Neural cell (in vitro differentiated cells): ENCODE data around the gene CCS. TPM values are rescaled to one million over a fixed set of nuclear protein-coding genes. Genes with fewer than 3 reads are reported as not detected.

Experiments
- H2AFZ ChIP-seq: fragments of 200-600, 300-800 bp; sonication (generic), shearing (Covaris generic); 2 replicates; pipeline ENCODE4 v1.6.0; 2014; ENCODE audit warnings: low read depth, mild to moderate bottlenecking, antibody characterized with exemption, low read length, moderate library complexity
- H3F3A ChIP-seq: fragments of 200-600 bp; shearing (Covaris generic); 2 replicates; pipeline ENCODE4 v1.6.1; 2016; ENCODE audit warnings: mild to moderate bottlenecking, moderate library complexity, mixed read lengths, antibody characterized with exemption, low read length; ENCODE audit not compliant: insufficient read depth, poor library complexity, severe bottlenecking
- H3K27ac ChIP-seq: fragments of 200-600, 300-800 bp; sonication (generic), shearing (Covaris generic); 2 replicates; pipeline ENCODE4 v1.5.1; 2014; ENCODE audit warnings: mild to moderate bottlenecking, low read length, moderate library complexity
- H3K27me3 ChIP-seq: fragments of 300-800, 200-600 bp; sonication (generic), shearing (Covaris generic); 2 replicates; pipeline ENCODE4 v1.6.0; 2014; ENCODE audit warnings: mild to moderate bottlenecking, low read depth, low read length, moderate library complexity; ENCODE audit not compliant: insufficient read depth
- H3K36me3 ChIP-seq: fragments of 300-800, 200-600 bp; sonication (generic), shearing (Covaris generic); 2 replicates; pipeline ENCODE4 v1.5.1; 2014; ENCODE audit warnings: mild to moderate bottlenecking, antibody characterized with exemption, low read length, moderate library complexity; ENCODE audit not compliant: insufficient read depth
- H3K4me2 ChIP-seq: fragments of 300-800, 200-600 bp; sonication (generic), shearing (Covaris generic); 2 replicates; pipeline ENCODE4 v1.6.0; 2014; ENCODE audit warnings: mild to moderate bottlenecking, low read length
- H3K4me3 ChIP-seq: fragments of 300-800, 200-600 bp; sonication (generic), shearing (Covaris generic); 2 replicates; pipeline ENCODE4 v1.5.1; 2014; ENCODE audit warnings: mild to moderate bottlenecking, low read length, moderate library complexity
- H3K79me2 ChIP-seq: fragments of 200-600 bp; shearing (Covaris generic); replicated peaks from 2 replicates; pipeline ENCODE4 v1.6.0; 2014; ENCODE audit warnings: mild to moderate bottlenecking, low read length, moderate library complexity; ENCODE audit not compliant: insufficient read depth
- H3K9ac ChIP-seq: fragments of 300-800, 200-600 bp; sonication (generic), shearing (Covaris generic); 2 replicates; pipeline ENCODE4 v1.6.1; 2016; ENCODE audit warnings: mild to moderate bottlenecking, low read length, mixed read lengths
- H3K9me2 ChIP-seq: fragments of 200-600 bp; shearing (Covaris generic); 2 replicates; pipeline ENCODE4 v1.6.1; 2016; ENCODE audit warnings: mild to moderate bottlenecking, low read length, mixed read lengths; ENCODE audit not compliant: insufficient read depth
- H3K9me3 ChIP-seq: fragments of 200-600, 300-800 bp; sonication (generic), shearing (Covaris generic); 2 replicates; pipeline ENCODE4 v1.6.1; 2016; ENCODE audit warnings: mild to moderate bottlenecking, mixed run types, low read length, moderate library complexity, mixed read lengths
- H4K20me1 ChIP-seq: fragments of 200-600 bp; shearing (Covaris generic); 2 replicates; pipeline ENCODE4 v1.6.1; 2016; ENCODE audit warnings: mild to moderate bottlenecking, mixed run types; ENCODE audit not compliant: insufficient read depth
- EP300 ChIP-seq: fragments of 450-650 bp; conservative IDR thresholded peaks from 2 replicates; pipeline ENCODE4 v1.6.1; 2014; ENCODE audit warnings: antibody characterized with exemption, mild to moderate bottlenecking, moderate library complexity; ENCODE audit not compliant: poor library complexity, severe bottlenecking
- EZH2 ChIP-seq: fragments of 200-600, 300-800 bp; shearing (Covaris generic), sonication (generic); IDR thresholded peaks from 2 replicates; pipeline ENCODE4 v1.6.1; 2014; ENCODE audit warnings: antibody characterized with exemption, low read length, borderline replicate concordance, mild to moderate bottlenecking; ENCODE audit not compliant: insufficient read depth, poor library complexity, severe bottlenecking
- MXI1 ChIP-seq: fragments of 450-650 bp; conservative IDR thresholded peaks from 2 replicates; pipeline ENCODE4 v1.6.1; 2014; ENCODE audit warnings: antibody characterized with exemption, mild to moderate bottlenecking; ENCODE audit not compliant: poor library complexity, severe bottlenecking
- POLR2AphosphoS5 ChIP-seq: IDR thresholded peaks from 2 replicates; pipeline ENCODE4 v1.6.1; 2012
- RAD21 ChIP-seq: fragments of 450-650 bp; conservative IDR thresholded peaks from 2 replicates; pipeline ENCODE4 v1.6.1; 2014; ENCODE audit warnings: antibody characterized with exemption, mild to moderate bottlenecking, moderate library complexity
- REST ChIP-seq: IDR thresholded peaks from 2 replicates; pipeline ENCODE4 v1.6.1; 2012; ENCODE audit warnings: borderline replicate concordance
- SMC3 ChIP-seq: fragments of 450-650 bp; conservative IDR thresholded peaks from 2 replicates; pipeline ENCODE4 v1.6.1; 2014; ENCODE audit warnings: antibody characterized with exemption, mild to moderate bottlenecking, moderate library complexity; ENCODE audit not compliant: poor library complexity
- TAF1 ChIP-seq: IDR thresholded peaks from 2 replicates; pipeline ENCODE4 v1.6.1; 2012; ENCODE audit warnings: low read depth
- polyA plus RNA-seq: library from polyadenylated mRNA; depleted of rRNA; stranded (reverse); fragments of >200 nt; gene quantifications from 2 replicates; pipeline ENCODE4 v1.2.3, GENCODE V29; 2014
- TF ChIP-seq, protein P1 (sequence below): fragments of 450-650 bp; IDR thresholded peaks from 2 replicates; pipeline ENCODE4 v1.5.1; 2014; ENCODE audit warnings: antibody characterized with exemption, mild to moderate bottlenecking, moderate library complexity; ENCODE audit not compliant: poor library complexity, severe bottlenecking

CCS gene
- polyA plus RNA-seq, 1 donor from 2014 or later: 40.8 TPM

DNA sequence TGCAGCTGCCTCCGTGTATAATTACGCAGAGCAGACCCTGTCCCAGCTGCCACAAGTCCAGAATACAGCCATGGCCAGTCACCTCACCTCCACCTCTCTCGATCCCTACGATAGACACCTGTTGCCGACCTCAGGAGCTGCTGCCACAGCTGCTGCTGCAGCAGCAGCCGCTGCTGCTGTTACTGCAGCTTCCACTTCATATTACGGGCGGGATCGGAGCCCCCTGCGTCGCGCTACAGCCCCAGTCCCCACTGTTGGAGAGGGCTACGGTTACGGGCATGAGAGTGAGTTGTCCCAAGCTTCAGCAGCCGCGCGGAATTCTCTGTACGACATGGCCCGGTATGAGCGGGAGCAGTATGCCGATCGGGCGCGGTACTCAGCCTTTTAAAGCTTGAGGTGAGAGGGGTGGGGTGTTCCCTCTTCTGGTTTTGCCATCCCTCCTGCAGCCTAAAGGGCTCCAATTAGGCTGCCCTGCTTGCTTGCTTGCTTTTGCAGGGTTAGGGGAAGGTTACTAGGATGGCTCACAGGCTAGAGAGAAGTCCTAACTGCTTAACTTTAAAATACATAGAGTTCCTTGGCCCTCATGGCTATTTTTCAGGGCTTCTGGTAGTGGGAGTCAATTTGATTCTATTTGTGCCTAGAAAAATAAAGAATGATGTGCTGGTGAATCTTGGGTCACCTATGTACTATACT is 50.9 kb downstream of the CCS start:
- Histone ChIP-seq H3K9me2 (no peaks in the 10 kb centered on the region), H3K27me3 (no peaks in the 10 kb centered on the region), H3F3A (peaks cover 3% of the 10 kb centered on the region), H3K9ac (no peak overlapping the region), H4K20me1 (peaks cover 80% of the 10 kb centered on the region), H3K4me3 (peak overlapping the region; percentile 75), H2AFZ (no peak overlapping the region), H3K27ac (no peak overlapping the region), H3K4me2 (peak overlapping the region; percentile 49), H3K9me3 (no peaks in the 10 kb centered on the region), H3K36me3 (peaks cover 30% of the 10 kb centered on the region), H3K79me2 (peaks cover 96% of the 10 kb centered on the region)
- TF ChIP-seq, protein P1, sequence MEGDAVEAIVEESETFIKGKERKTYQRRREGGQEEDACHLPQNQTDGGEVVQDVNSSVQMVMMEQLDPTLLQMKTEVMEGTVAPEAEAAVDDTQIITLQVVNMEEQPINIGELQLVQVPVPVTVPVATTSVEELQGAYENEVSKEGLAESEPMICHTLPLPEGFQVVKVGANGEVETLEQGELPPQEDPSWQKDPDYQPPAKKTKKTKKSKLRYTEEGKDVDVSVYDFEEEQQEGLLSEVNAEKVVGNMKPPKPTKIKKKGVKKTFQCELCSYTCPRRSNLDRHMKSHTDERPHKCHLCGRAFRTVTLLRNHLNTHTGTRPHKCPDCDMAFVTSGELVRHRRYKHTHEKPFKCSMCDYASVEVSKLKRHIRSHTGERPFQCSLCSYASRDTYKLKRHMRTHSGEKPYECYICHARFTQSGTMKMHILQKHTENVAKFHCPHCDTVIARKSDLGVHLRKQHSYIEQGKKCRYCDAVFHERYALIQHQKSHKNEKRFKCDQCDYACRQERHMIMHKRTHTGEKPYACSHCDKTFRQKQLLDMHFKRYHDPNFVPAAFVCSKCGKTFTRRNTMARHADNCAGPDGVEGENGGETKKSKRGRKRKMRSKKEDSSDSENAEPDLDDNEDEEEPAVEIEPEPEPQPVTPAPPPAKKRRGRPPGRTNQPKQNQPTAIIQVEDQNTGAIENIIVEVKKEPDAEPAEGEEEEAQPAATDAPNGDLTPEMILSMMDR: no peak
- TF ChIP-seq REST (no peak), RAD21 (no peak), EZH2 (no peak), MXI1 (no peak), TAF1 (no peak), SMC3 (no peak), POLR2AphosphoS5 (no peak), EP300 (no peak)

DNA sequence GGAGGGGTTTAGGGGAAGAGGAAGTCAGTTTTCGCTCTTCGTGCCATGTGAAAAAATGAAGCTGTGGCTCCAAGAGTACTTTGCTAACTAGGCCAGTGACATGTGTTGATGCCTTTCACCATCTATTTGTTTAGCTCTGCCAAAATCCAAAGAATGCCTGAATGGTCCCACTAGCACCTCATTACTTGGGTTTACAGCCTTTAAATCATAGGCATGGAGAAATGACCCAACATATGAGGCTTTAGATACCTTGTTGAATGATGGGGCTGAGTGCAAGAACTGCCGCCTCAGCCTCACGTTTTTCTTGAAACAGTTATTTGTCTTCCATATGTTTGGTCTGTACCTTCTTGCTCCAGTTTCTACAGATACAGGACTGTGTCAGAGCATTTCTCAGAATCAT is 53.8 kb downstream of the CCS start:
- H3F3A ChIP-seq: no peaks in the 10 kb centered on the region
- H3K9me2 ChIP-seq: no peaks in the 10 kb centered on the region
- peak overlapping the region; percentile 75 for H3K4me3 ChIP-seq
- no peak overlapping the region for H3K9ac ChIP-seq
- H3K27me3 ChIP-seq: no peaks in the 10 kb centered on the region
- peaks cover 90% of the 10 kb centered on the region for H3K79me2 ChIP-seq
- H3K36me3 ChIP-seq: peaks cover 21% of the 10 kb centered on the region
- no peak overlapping the region for H3K4me2 ChIP-seq
- H2AFZ ChIP-seq: no peak overlapping the region
- H3K9me3 ChIP-seq: no peaks in the 10 kb centered on the region
- H3K27ac ChIP-seq: no peak overlapping the region
- TF ChIP-seq MXI1 (no peak), POLR2AphosphoS5 (no peak), RAD21 (no peak), SMC3 (no peak), EP300 (no peak), EZH2 (no peak), TAF1 (no peak), REST (no peak)
- TF ChIP-seq, protein P1: no peak
- peaks cover 64% of the 10 kb centered on the region for H4K20me1 ChIP-seq
